22Rv1 (cell line): ENCODE data around the gene GFPT2.

ENCODE experiments used
- H3K27ac ChIP-seq: fragments of 450-650 bp; 2 replicates; pipeline ENCODE4 v1.5.1; 2017
- CTCF ChIP-seq: fragments of 450-650 bp; IDR thresholded peaks from 2 replicates; pipeline ENCODE4 v1.5.1; 2017; ENCODE audit warnings: mild to moderate bottlenecking
- ZFX ChIP-seq: fragments of 450-650 bp; IDR thresholded peaks from 2 replicates; pipeline ENCODE4 v1.6.1; 2017; ENCODE audit warnings: antibody characterized with exemption, borderline replicate concordance

Gene GFPT2

DNA sequence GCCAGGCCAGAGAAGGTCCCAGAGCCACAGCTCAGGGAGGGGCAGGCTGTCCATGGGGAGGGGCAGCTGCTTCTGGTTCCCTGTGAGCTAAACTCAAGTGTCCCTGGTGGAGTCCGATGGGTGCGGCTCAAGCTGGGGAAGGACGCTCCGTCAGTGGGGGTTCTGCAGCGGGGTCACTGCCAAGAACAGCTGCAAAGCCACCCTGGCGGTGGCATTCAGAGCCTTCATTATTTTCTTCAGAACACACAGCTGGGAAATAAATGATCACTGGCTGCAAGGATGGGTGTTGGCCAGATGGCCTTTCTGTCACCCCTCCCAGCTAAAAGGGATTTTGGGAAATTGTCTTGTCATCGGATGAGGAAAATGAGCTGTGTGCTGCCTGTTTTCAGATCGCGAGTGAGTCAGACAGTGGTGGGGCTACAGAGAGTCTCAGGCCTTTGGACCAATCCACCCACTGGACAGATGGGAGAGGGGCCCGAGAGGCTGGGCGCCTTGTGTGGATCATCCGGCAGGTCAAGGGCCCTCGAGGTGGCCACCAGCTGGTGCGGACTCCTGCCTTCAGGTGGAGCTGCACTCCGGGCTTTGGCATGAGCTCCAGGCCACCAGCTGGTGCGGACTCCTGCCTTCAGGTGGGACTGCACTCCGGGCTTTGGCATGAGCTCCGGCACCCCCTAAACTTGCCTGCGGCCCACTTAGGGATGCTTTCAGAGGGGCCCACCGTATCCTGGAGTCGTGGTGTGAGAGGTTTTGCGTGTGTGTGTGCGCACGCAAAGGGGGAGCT is 17.9 kb upstream of the GFPT2 start:
- TF ChIP-seq CTCF (no peak), ZFX (no peak)
- H3K27ac ChIP-seq = no peak overlapping the region

GRCh38 chr5:180367991-180368390 is 14.9 kb upstream of the GFPT2 start:
- no peak overlapping the region for H3K27ac ChIP-seq
- TF ChIP-seq ZFX (no peak), CTCF (no peak)

GRCh38 chr5:180367300-180367699 is 14.2 kb upstream of the GFPT2 start:
- H3K27ac ChIP-seq = no peak overlapping the region
- TF ChIP-seq ZFX = no peak
- TF ChIP-seq CTCF = no peak

DNA sequence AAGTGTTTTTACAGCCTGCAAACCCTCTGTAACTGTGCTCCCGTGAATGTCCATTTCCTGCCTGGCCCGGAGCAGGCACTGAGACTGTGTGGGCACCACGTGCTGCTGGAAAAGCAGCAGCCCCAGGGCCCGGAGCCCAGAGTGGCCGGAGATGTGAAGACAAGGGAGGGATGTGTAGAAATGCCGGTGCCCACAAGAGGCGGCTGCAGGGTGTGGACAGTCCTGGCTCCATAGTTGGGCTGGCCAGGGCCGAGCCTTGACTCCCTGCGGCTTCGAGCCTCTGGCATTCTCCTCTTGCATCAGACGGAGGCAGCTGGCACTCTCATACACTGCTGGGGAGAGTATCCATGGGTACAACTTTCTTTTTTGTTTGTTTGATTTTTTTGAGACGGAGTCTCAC is 13.2 kb upstream of the GFPT2 start:
- H3K27ac ChIP-seq = no peak overlapping the region
- TF ChIP-seq CTCF = no peak
- TF ChIP-seq ZFX = no peak

DNA sequence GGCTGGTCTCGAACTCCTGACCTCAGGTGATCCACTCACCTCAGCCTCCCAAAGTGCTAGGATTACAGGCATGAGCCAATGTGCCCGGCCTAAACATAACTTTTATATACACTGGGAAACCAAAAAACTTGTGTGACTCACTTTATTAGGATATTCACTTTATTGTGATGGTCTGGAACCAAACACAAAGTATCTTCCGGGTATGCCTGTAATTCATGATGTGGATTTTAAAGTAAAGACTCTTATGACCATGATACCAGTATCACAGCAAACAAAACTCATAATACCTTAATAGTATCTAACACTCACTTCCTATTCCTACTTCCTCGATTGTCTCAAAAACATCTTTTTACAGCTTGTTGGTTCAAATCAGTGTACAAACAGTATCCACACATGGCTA is 12.7 kb upstream of the GFPT2 start:
- no peak overlapping the region for H3K27ac ChIP-seq
- TF ChIP-seq CTCF (no peak), ZFX (no peak)

- H3K27ac ChIP-seq = no peak overlapping the region
- TF ChIP-seq ZFX (no peak), CTCF (no peak)
These were observed 11.2 kb upstream of the GFPT2 start for GRCh38 chr5:180364306-180364856.
